ENCODE data around the gene MBD3. TPM values are rescaled to one million over a fixed set of nuclear protein-coding genes. Genes with fewer than 3 reads are reported as not detected.

Gene MBD3
- total and polyA plus RNA-seq, 2 of the 4 experiments (the other 2 are of a cell fraction) = 42.5 to 66.3 TPM

- Histone ChIP-seq H3K9me3 (ENCODE audit: control insufficient read depth, insufficient read depth, low read length) (no peaks in the 10 kb centered on the region), H2BK120ac (ENCODE audit: low read depth, low read length) (no peak overlapping the region), H3K4me2 (ENCODE audit: low read depth, low read length) (no peak overlapping the region), H3K79me1 (ENCODE audit: low read depth in 1 of 2, low read length in 2 of 2) (peaks cover 15 to 42% of the 10 kb centered on the region in 2 experiments), H3K14ac (replicated peaks; ENCODE audit: low read depth, low read length) (no peak overlapping the region), H3K9me1 (ENCODE audit: insufficient read depth, low read length) (peaks cover 6% of the 10 kb centered on the region), H4K20me1 (ENCODE audit: insufficient read depth, low read length) (peaks cover 15% of the 10 kb centered on the region), H3K23ac (ENCODE audit: low read depth, low read length) (no peak overlapping the region), H4K8ac (ENCODE audit: low read depth in 2 of 2, low read length in 2 of 2) (no peak overlapping the region), H3K18ac (ENCODE audit: low read depth, low read length) (no peak overlapping the region), H3K9ac (ENCODE audit: low read depth, low read length) (no peak overlapping the region), H3K4me1 (ENCODE audit: control insufficient read depth, insufficient read depth, low read length) (no peaks in the 10 kb centered on the region), H2AFZ (replicated peaks; ENCODE audit: low read length, poor library complexity) (no peak overlapping the region), H2BK20ac (ENCODE audit: low read depth, low read length) (no peak overlapping the region), H2AK9ac (replicated peaks; ENCODE audit: low read depth, low read length, poor library complexity) (no peak overlapping the region), H3K27me3 (ENCODE audit: control insufficient read depth, insufficient read depth, low read length) (no peaks in the 10 kb centered on the region), H3K4me3 (ENCODE audit: insufficient read depth, low read depth, low read length) (no peak overlapping the region), H3K4ac (ENCODE audit: low read depth, low read length) (no peak overlapping the region), H2BK15ac (ENCODE audit: low read depth, low read length) (no peak overlapping the region), H3K36me3 (ENCODE audit: control insufficient read depth, insufficient read depth, low read length) (peaks cover 54% of the 10 kb centered on the region), H4K91ac (ENCODE audit: insufficient read depth, low read depth, low read length) (no peak overlapping the region), H3K27ac (ENCODE audit: insufficient read depth, low read length) (no peak overlapping the region), H4K5ac (ENCODE audit: low read depth, low read length) (no peak overlapping the region), H2AK5ac (ENCODE audit: low read depth, low read length) (no peak overlapping the region), H3K56ac (ENCODE audit: extremely low read depth, insufficient read depth, low read length) (no peak overlapping the region), H2BK5ac (ENCODE audit: low read depth, low read length, poor library complexity, severe bottlenecking) (no peak overlapping the region)
- BruUV-seq (replicated peaks) = no TSS peak
- intact Hi-C loops (cut with micrococcal nuclease) = no loop called here
- no peak for DNase-seq
- no peak for ATAC-seq (ENCODE audit: low read depth)
- no peak for TF ChIP-seq FOS (IDR thresholded peaks at IDR 0.05; ENCODE audit: low read depth, low read length)
- TF ChIP-seq MAFK (IDR thresholded peaks at IDR 0.05; ENCODE audit: low read depth, low read length) = no peak
- TF ChIP-seq MXI1 (IDR thresholded peaks at IDR 0.05; ENCODE audit: borderline replicate concordance, low read depth, low read length) = no peak
- TF ChIP-seq BHLHE40 (IDR thresholded peaks at IDR 0.05; ENCODE audit: low read depth, low read length) = no peak
- no peak for TF ChIP-seq POLR2A (IDR thresholded peaks at IDR 0.05; ENCODE audit: low read depth, low read length)
- no peak for TF ChIP-seq CTCF (conservative IDR thresholded peaks at IDR 0.05; ENCODE audit: low read depth, low read length)
- no peak for TF ChIP-seq NFE2L2 (IDR thresholded peaks at IDR 0.05; ENCODE audit: low read depth, low read length)
- TF ChIP-seq RFX5 (IDR thresholded peaks at IDR 0.05; ENCODE audit: low read depth, low read length) = no peak
- TF ChIP-seq CEBPB (IDR thresholded peaks at IDR 0.05; ENCODE audit: low read depth, low read length) = no peak
- ChIA-PET POLR2A (ENCODE audit: unreplicated experiment) (no interaction called here), CTCF (no interaction called here)
- WGBS, 2 experiments (ENCODE audit: extremely low coverage in 2 of 2, insufficient read length in 1 of 2) = no CpG with 5 or more reads among the region's 9 CpGs
- dilution Hi-C loops (cut with HindIII; ENCODE audit: low sequenced_read_pairs, unreplicated experiment) = no loop called here
- in situ Hi-C loops (cut with MboI; ENCODE audit: low sequenced_read_pairs) = no loop called here
Measured at GRCh38 chr19:1582201-1582600, 10.5 kb downstream of the MBD3 start.
